Measurements from ENCODE around the gene ILRUN.
"Not testable (repeated sequence)": the region's sequence is repeated elsewhere in the genome, so short reads cannot be mapped to it uniquely, and the experiment has no call there.

DNA sequence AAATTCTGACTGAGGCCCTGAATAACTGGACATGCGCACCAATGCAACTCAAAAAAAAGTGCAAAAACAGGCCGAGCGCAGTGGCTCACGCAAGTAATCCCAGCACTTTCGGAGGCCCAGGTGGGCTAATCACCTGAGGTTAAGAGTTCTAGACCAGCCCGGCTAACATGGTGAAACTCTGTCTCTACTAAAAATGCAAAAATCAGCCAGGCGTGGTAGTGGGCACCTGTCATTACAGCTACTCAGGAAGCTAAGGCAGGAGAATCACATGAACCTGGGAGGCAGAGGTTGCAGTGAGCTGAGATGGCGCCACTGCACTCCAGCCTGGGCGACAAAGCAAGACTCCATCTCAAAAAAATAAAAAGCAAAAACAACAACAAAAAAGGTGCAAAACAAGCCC is 21.6 kb downstream of the ILRUN start:
- TF ChIP-seq CTCF (IDR thresholded peaks at IDR 0.05; ENCODE audit: low read length); EZH2 (optimal IDR thresholded peaks at IDR 0.05; ENCODE audit: low read depth, low read length); EZH2phosphoT487 (IDR thresholded peaks at IDR 0.05; ENCODE audit: low read length): not testable (repeated sequence)
